SW480 (cell line): ENCODE measurements around the gene CCDC47.
"Not testable (repeated sequence)": the region's sequence is repeated elsewhere in the genome, so short reads cannot be mapped to it uniquely, and the experiment has no call there.

Experiments used
- DNase-seq: peaks from one replicate; pipeline ENCODE4 v3.0.0-alpha.2; 2016; ENCODE audit warnings: low spot score

CCDC47 gene

GRCh38 chr17:63722403-63722802 lies 51.0 kb downstream of the CCDC47 start:
- no peak for DNase-seq

- not testable (repeated sequence) for DNase-seq
Observed at GRCh38 chr17:63720194-63720593, 53.2 kb downstream of the CCDC47 start.

- DNase-seq: no peak
Observed at GRCh38 chr17:63718988-63719387, 54.4 kb downstream of the CCDC47 start.

- no peak for DNase-seq
Observed at GRCh38 chr17:63716426-63716825, 57.0 kb downstream of the CCDC47 start.

GRCh38 chr17:63714550-63715277 lies 58.7 kb downstream of the CCDC47 start:
- DNase-seq: no peak

- no peak for DNase-seq
Observed at GRCh38 chr17:63709110-63709509, 64.3 kb downstream of the CCDC47 start.

GRCh38 chr17:63707151-63707550 lies 66.2 kb downstream of the CCDC47 start:
- no peak for DNase-seq

GRCh38 chr17:63706336-63707082 lies 66.9 kb downstream of the CCDC47 start:
- DNase-seq: no peak

- DNase-seq: no peak
Observed at GRCh38 chr17:63705657-63706056, 67.7 kb downstream of the CCDC47 start.

- DNase-seq: no peak
Observed at GRCh38 chr17:63704836-63705235, 68.6 kb downstream of the CCDC47 start.

- DNase-seq: no peak
Observed at GRCh38 chr17:63704259-63704576, 69.2 kb downstream of the CCDC47 start.

- no peak for DNase-seq
Observed at GRCh38 chr17:63703556-63704258, 69.7 kb downstream of the CCDC47 start.

GRCh38 chr17:63703029-63703428 lies 70.4 kb downstream of the CCDC47 start:
- DNase-seq: no peak

GRCh38 chr17:63702721-63703015 lies 70.7 kb downstream of the CCDC47 start:
- DNase-seq: no peak

- no peak for DNase-seq
Observed at GRCh38 chr17:63701868-63702720, 71.3 kb downstream of the CCDC47 start.

GRCh38 chr17:63701456-63701820 lies 72.0 kb downstream of the CCDC47 start:
- DNase-seq: no peak

GRCh38 chr17:63700528-63701455 lies 72.6 kb downstream of the CCDC47 start:
- DNase-seq: no peak

- no peak for DNase-seq
Observed at GRCh38 chr17:63699638-63700527, 73.5 kb downstream of the CCDC47 start, which contains the start of gene LIMD2. Gene LIMD2 (minus strand): TSS chr17:63700125. CDS start chr17:63699298, 827 bp downstream.

- no peak for DNase-seq
Observed at GRCh38 chr17:63698886-63699637, 74.3 kb downstream of the CCDC47 start.
